K562 (cell line): ENCODE data around the gene IGF2BP3. TPM values are rescaled to one million over a fixed set of nuclear protein-coding genes. Genes with fewer than 3 reads are reported as not detected.
A peak's percentile ranks its signal among the peaks of the same experiment; 100 is the strongest.

Source experiments
- ATAC-seq: fragments of 200-7000 bp; cut with Tn5 transposase; 3 replicates; pipeline ENCODE4 v1.9.1; 2020; ENCODE audit warnings: moderate library complexity
- BruUV-seq: library from RNA; stranded (reverse); fragments of 400-500 nt; replicated peaks from 2 replicates; lab custom pipeline; 2021; lab: Mats Ljungman, UMichigan
- CTCF ChIA-PET: fragments of 300-600 bp; formaldehyde crosslinking; extraction: SDS; loops from one replicate; lab custom pipeline; 2021; ENCODE audit warnings: low intra/inter-chr PET ratio; lab: Yijun Ruan, JAX
- POLR2A ChIA-PET: fragments of 300-600, 350-650 bp; sonication (Branson Sonifier 250); formaldehyde crosslinking; extraction: SDS; loops from one replicate; lab custom pipeline; 2021; ENCODE audit warnings: antibody characterized with exemption, inconsistent platforms; lab: Yijun Ruan, JAX
- DNase-seq, 4 experiments: peaks; one replicate each; pipeline versions ENCODE4 v3.0.0 to v3.0.0-alpha.2; 2011 to 2018; ENCODE audit warnings: low spot score in 3 of 4, mixed read lengths in 3 of 4; ENCODE audit errors: extremely low read depth in 1 of 4
- FAIRE-seq: peaks from 2 replicates; lab custom pipeline; 2011; peaks lifted over from hg19 to GRCh38; lab: Jason Lieb, UNC
- H2AFZ ChIP-seq: 2 replicates; pipeline ENCODE4 v1.6.0; 2011; ENCODE audit warnings: low read depth, low read length, control low read depth, inconsistent platforms
- H3K27ac ChIP-seq: fragments of 200-600 bp; 3 replicates; pipeline ENCODE4 v1.8.0; 2011; ENCODE audit warnings: low read depth, mild to moderate bottlenecking, control low read depth, inconsistent platforms, low read length, moderate library complexity, mixed read lengths; ENCODE audit errors: extremely low read depth
- H3K27me3 ChIP-seq, 2 experiments: fragments of 300-600 bp in 1 of 2; 2 replicates in 1 of 2; 3 replicates in 1 of 2; pipeline versions ENCODE4 v1.6.0 to v1.8.0; 2011; ENCODE audit warnings: inconsistent platforms in 2 of 2, low read length in 2 of 2, mild to moderate bottlenecking in 1 of 2, mixed read lengths in 1 of 2, moderate library complexity in 1 of 2; ENCODE audit not compliant: control insufficient read depth in 2 of 2, insufficient read depth in 2 of 2
- H3K36me3 ChIP-seq: fragments of 300-600 bp; 3 replicates; pipeline ENCODE4 v1.8.0; 2011; ENCODE audit warnings: mild to moderate bottlenecking, low read length, inconsistent platforms; ENCODE audit not compliant: control insufficient read depth, insufficient read depth
- H3K4me1 ChIP-seq, 2 experiments: fragments of 200-600 bp in 1 of 2; replicated peaks in 1 of 2; 2 replicates in 1 of 2; 3 replicates in 1 of 2; pipeline versions ENCODE4 v1.5.1 to v1.8.0; 2011; ENCODE audit warnings: inconsistent platforms in 2 of 2, low read length in 2 of 2, mild to moderate bottlenecking in 1 of 2, mixed read lengths in 1 of 2, moderate library complexity in 1 of 2; ENCODE audit not compliant: control insufficient read depth in 2 of 2, insufficient read depth in 2 of 2
- H3K4me2 ChIP-seq: 2 replicates; pipeline ENCODE4 v1.6.1; 2011; ENCODE audit warnings: low read length, control low read depth, inconsistent platforms, mixed read lengths; ENCODE audit not compliant: insufficient read depth
- H3K4me3 ChIP-seq: fragments of 200-600 bp; sonication (generic), shearing (Covaris generic); 2 replicates; pipeline ENCODE4 v1.5.1; 2016; ENCODE audit warnings: control low read depth, inconsistent platforms
- H3K79me2 ChIP-seq: fragments of 200-600 bp; 3 replicates; pipeline ENCODE4 v1.8.0; 2011; ENCODE audit warnings: low read length, inconsistent platforms; ENCODE audit not compliant: control insufficient read depth, insufficient read depth
- H3K9ac ChIP-seq, 2 experiments: 2 replicates each; pipeline versions ENCODE4 v1.6.0 to v1.6.1; 2011; ENCODE audit warnings: low read depth in 2 of 2, low read length in 2 of 2, control low read depth in 1 of 2, inconsistent platforms in 1 of 2, mild to moderate bottlenecking in 1 of 2, mixed read lengths in 1 of 2; ENCODE audit not compliant: insufficient read depth in 1 of 2
- H3K9me1 ChIP-seq: one replicate; pipeline ENCODE4 v1.6.0; 2011; ENCODE audit warnings: inconsistent platforms, mild to moderate bottlenecking, low read length, moderate library complexity; ENCODE audit not compliant: control insufficient read depth, insufficient read depth
- H3K9me3 ChIP-seq: replicated peaks from 2 replicates; pipeline ENCODE4 v1.5.1; 2011; ENCODE audit warnings: low read depth, low read length, inconsistent platforms; ENCODE audit not compliant: control insufficient read depth, insufficient read depth
- H4K20me1 ChIP-seq: replicated peaks from 2 replicates; pipeline ENCODE4 v1.6.1; 2011; ENCODE audit warnings: low read length, inconsistent platforms, mixed read lengths; ENCODE audit not compliant: control insufficient read depth, insufficient read depth
- CBX8 ChIP-seq: fragments of 200-600 bp; sonication (generic); IDR thresholded peaks from 2 replicates; pipeline ENCODE4 v1.6.1; 2012; ENCODE audit warnings: borderline replicate concordance, mixed run types, low read depth, mild to moderate bottlenecking, moderate library complexity, mixed read lengths, low read length, control low read depth, inconsistent platforms; ENCODE audit not compliant: poor library complexity, severe bottlenecking; ENCODE audit errors: extremely low read depth
- E2F3 ChIP-seq: fragments of 250-450 bp; sonication (Bioruptor Pico); IDR thresholded peaks from 2 replicates; pipeline ENCODE4 v1.4.0; 2020; ENCODE audit warnings: mild to moderate bottlenecking
- FIP1L1 ChIP-seq: fragments of 200-400 bp; formaldehyde crosslinking; IDR thresholded peaks from 2 replicates; pipeline ENCODE4 v1.6.1; 2018; ENCODE audit warnings: mild to moderate bottlenecking, low read depth, low read length; ENCODE audit not compliant: poor library complexity, severe bottlenecking
- FOXK1 ChIP-seq: sonication (generic); formaldehyde crosslinking; IDR thresholded peaks from 2 replicates; pipeline ENCODE4 v1.8.0; 2022; ENCODE audit warnings: missing genetic modification reagents, mild to moderate bottlenecking, borderline replicate concordance
- FOXM1 ChIP-seq, 2 experiments: fragments of 450-650 bp in 1 of 2; sonication (generic) in 1 of 2; formaldehyde crosslinking in 1 of 2; IDR thresholded peaks; 2 replicates each; pipeline versions ENCODE4 v1.6.1 to v1.9.0; 2017 to 2022; ENCODE audit warnings: low read depth in 2 of 2, mild to moderate bottlenecking in 2 of 2, missing genetic modification reagents in 1 of 2, moderate library complexity in 1 of 2
- L3MBTL2 ChIP-seq: fragments of 450-650 bp; IDR thresholded peaks from 2 replicates; pipeline ENCODE4 v1.6.1; 2016; ENCODE audit warnings: mild to moderate bottlenecking, moderate library complexity
- MNT ChIP-seq, 2 experiments: fragments of 450-650 bp; conservative IDR thresholded peaks; 2 replicates each; pipeline ENCODE4 v1.6.1; 2017; ENCODE audit warnings: mild to moderate bottlenecking in 2 of 2, moderate library complexity in 2 of 2
- MTA3 ChIP-seq: fragments of 450-650 bp; formaldehyde crosslinking; IDR thresholded peaks from 2 replicates; pipeline ENCODE4 v1.6.1; 2017; ENCODE audit warnings: mild to moderate bottlenecking, borderline replicate concordance
- MYC ChIP-seq, 2 experiments: fragments of 250-450 bp in 1 of 2; sonication (Bioruptor Pico) in 1 of 2; IDR thresholded peaks; 2 replicates each; pipeline versions ENCODE4 v1.5.1 to v1.6.1; 2012 to 2021; ENCODE audit warnings: low read depth in 2 of 2, borderline replicate concordance in 1 of 2, improper control_type of control experiment in 1 of 2, low read length in 1 of 2, mild to moderate bottlenecking in 1 of 2, moderate library complexity in 1 of 2
- NFRKB ChIP-seq: fragments of 450-650 bp; IDR thresholded peaks from 2 replicates; pipeline ENCODE4 v1.6.1; 2016; ENCODE audit warnings: low read depth
- RAD51 ChIP-seq: fragments of 450-650 bp; IDR thresholded peaks from 2 replicates; pipeline ENCODE4 v1.7.1; 2016; ENCODE audit warnings: low read depth, mild to moderate bottlenecking, borderline replicate concordance
- SMAD4 ChIP-seq: fragments of 250-450 bp; sonication (Bioruptor Pico); conservative IDR thresholded peaks from 2 replicates; pipeline ENCODE4 v1.8.0; 2021; ENCODE audit warnings: inconsistent platforms, mild to moderate bottlenecking, moderate library complexity
- STAT5B ChIP-seq: fragments of 250-450 bp; sonication (Bioruptor Pico); IDR thresholded peaks from 2 replicates; pipeline ENCODE4 v1.8.0; 2021; ENCODE audit warnings: mild to moderate bottlenecking, inconsistent platforms
- TAF7 ChIP-seq: fragments of 450-650 bp; IDR thresholded peaks from 2 replicates; pipeline ENCODE4 v1.6.1; 2016; ENCODE audit warnings: missing genetic modification characterization, missing compliant biosample characterization
- TEAD1 ChIP-seq, 2 experiments: fragments of 450-650 bp in 1 of 2; sonication (generic) in 1 of 2; formaldehyde crosslinking; IDR thresholded peaks; 2 replicates each; pipeline versions ENCODE4 v1.4.0 to v1.8.0; 2020 to 2022; ENCODE audit warnings: mild to moderate bottlenecking in 2 of 2, missing genetic modification reagents in 1 of 2
- ZNF324 ChIP-seq: fragments of 250-450 bp; sonication (Bioruptor Pico); IDR thresholded peaks from 2 replicates; pipeline ENCODE4 v1.4.0; 2020; ENCODE audit warnings: mild to moderate bottlenecking
- WGBS: fragments of 100-300 bp; shearing (Covaris generic); methylation state at CpG from one replicate; pipeline ENCODE4 v1.1.6; 2016; ENCODE audit warnings: low coverage, mixed read lengths; ENCODE audit not compliant: insufficient coverage; ENCODE audit errors: missing lambda C conversion rate; 5-methylcytosine and 5-hydroxymethylcytosine counted together
- in situ Hi-C: fragments of 300-500 bp; cut with MboI; formaldehyde crosslinking; loops from 4 replicates; pipeline ENCODE4 v1.15.0; 2018; ENCODE audit warnings: inconsistent platforms, mixed read lengths
- intact Hi-C: fragments of 100-400 bp; cut with micrococcal nuclease; formaldehyde crosslinking; loops from 2 replicates; pipeline ENCODE4 v1.14.2; 2022
- polyA plus RNA-seq, 8 experiments: library from polyadenylated mRNA; depleted of rRNA in 4 of 8; stranded (reverse) in 5 of 8; unstranded in 3 of 8; fragments of >200 nt; fragmentation: Nextera tagmentation in 2 of 8; fragmentation: Illumina TruSeq in 1 of 8; extraction: Ambion mirVana in 2 of 8; extraction: Trizol in 1 of 8; gene quantifications; 2 replicates each; pipeline versions ENCODE4 v1.2.1 to v1.2.3, GENCODE V29; 2011 to 2014; ENCODE audit warnings: inconsistent platforms in 1 of 8, missing spikeins in 1 of 8
- total RNA-seq, 7 experiments: library from RNA; depleted of rRNA in 6 of 7; stranded (reverse); fragments of >200 nt in 6 of 7; fragmentation: Illumina TruSeq in 2 of 7; extraction: Trizol in 2 of 7; gene quantifications; 2 replicates each; pipeline versions ENCODE4 v1.2.1 to v1.2.3, GENCODE V29; 2011 to 2021; ENCODE audit warnings: low replicate concordance in 1 of 7

IGF2BP3 gene
- total and polyA plus RNA-seq, 9 of the 15 experiments (the other 6 are each of a cell fraction or from before 2014, with no cell fraction given) = 8.4 to 88.1 (median 61.2) TPM

GRCh38 chr7:23469150-23469960, 936 bp downstream of the IGF2BP3 start:
- FAIRE-seq (no peak), ATAC-seq (peak; percentile 0; the same call in 2 of the 3 replicates), DNase-seq (peak; percentile 59 to 77 (median 72))
- intact Hi-C loops = no loop called here
- Histone ChIP-seq H3K79me2 (peaks cover 87% of the 10 kb centered on the region), H3K9me3 (no peaks in the 10 kb centered on the region), H2AFZ (peak overlapping the region; percentile 43), H3K27me3 (no peaks in the 10 kb centered on the region), H3K4me2 (peak overlapping the region; percentile 92), H4K20me1 (no peaks in the 10 kb centered on the region; the same call in 1 of the 2 replicates), H3K4me3 (peak overlapping the region; percentile 66), H3K9me1 (no peaks in the 10 kb centered on the region), H3K27ac (peak overlapping the region; percentile 93), H3K36me3 (peaks cover 17% of the 10 kb centered on the region), H3K4me1 (peaks cover 11 to 37% of the 10 kb centered on the region in 2 experiments; a peak in 4 of 5 replicates), H3K9ac (peak overlapping the region; percentile 92 to 98)
- in situ Hi-C loops = no loop called here
- POLR2A ChIA-PET = interaction anchor here (0.9 to 2.6 kb wide), 4 partner anchors 11 to 285 kb away, joined by 3 to 12 read pairs (median 4); partner anchors contain the start of gene MALSU1
- no TSS peak for BruUV-seq
- CTCF ChIA-PET = interaction anchor here (0.7 kb wide), 1 partner anchor 192 kb away, joined by 3 read pairs; no protein-coding TSS in a partner anchor
- WGBS = under 1% methylated on average over 34 of the region's 91 CpGs
- TF ChIP-seq STAT5B (CRISPR knock-in tag) (no peak), ZNF324 (CRISPR knock-in tag) (0 out of 2 replicates have a peak, but pooled peaks have one; percentile 24), SMAD4 (CRISPR knock-in tag) (peak; percentile 18; the same call in 1 of the 2 replicates), MNT (conservative IDR thresholded peaks at IDR 0.05) (peak in 1 of 2 experiments; percentile 33; a peak in 2 of 4 replicates), L3MBTL2 (peak; percentile 86), E2F3 (CRISPR knock-in tag) (peak; percentile 54; the same call in 1 of the 2 replicates), MTA3 (peak; percentile 28; the same call in 1 of the 2 replicates), FIP1L1 (peak; percentile 35), FOXM1 (IDR thresholded peaks at IDR 0.05; ENCODE audit: low read depth) (no peak), FOXM1 (CRISPR knock-in tag; IDR thresholded peaks at IDR 0.05; ENCODE audit: low read depth) (no peak; the same call in 1 of the 2 replicates), MYC (IDR thresholded peaks at IDR 0.05; ENCODE audit: low read depth, low read length) (peak; percentile 49; the same call in 1 of the 2 replicates), MYC (CRISPR knock-in tag; IDR thresholded peaks at IDR 0.05; ENCODE audit: borderline replicate concordance, low read depth) (no peak), NFRKB (peak; percentile 4; the same call in 1 of the 2 replicates), RAD51 (no peak), TAF7 (tag) (0 out of 2 replicates have a peak, but pooled peaks have one; percentile 31), FOXK1 (CRISPR knock-in tag) (no peak), CBX8 (no peak), TEAD1 (CRISPR knock-in tag; IDR thresholded peaks at IDR 0.05) (peak in 1 of 2 experiments; percentile 70; a peak in 1 of 4 replicates)
